ENCODE results near the gene ZIC4.

Gene ZIC4

DNA sequence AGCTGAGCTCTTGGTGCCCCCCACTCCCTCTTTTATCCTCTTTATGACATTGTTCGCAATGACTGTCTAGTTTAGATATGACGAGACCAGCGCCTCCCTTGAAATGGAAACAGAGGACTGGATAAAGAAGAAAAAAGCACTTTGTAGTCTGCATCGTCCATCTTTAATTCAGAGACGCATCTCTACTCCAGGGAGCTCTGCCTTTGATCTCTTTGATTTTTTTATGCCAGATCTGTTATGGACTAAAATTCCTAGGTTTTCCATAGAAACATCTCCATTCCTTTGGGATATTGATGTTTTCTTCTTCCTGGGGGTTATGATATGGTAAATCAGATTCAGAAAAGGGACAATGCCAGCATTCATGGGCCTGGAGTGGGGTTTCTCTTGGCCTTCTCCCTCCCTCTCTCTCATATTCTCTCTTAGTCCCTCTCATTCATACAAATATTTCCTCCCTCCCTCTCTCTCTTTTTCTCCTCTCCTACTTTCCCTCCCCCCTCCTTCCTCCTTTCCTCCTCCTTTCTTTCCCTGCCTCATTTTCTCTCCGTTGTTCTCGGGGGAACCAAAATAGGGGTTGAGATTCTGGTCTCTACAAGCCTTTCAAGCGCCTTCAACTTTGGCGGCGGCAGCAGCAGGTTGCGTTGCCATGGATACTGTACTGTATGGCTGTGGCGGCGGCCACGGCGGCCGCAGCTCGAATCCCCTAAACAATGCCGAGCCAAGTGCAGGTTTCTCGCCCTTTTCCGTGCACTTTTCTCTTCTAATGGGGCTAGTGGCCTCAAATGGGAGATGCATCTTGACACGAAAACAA, 45.5 kb downstream of the ZIC4 start:
- Histone ChIP-seq H3K9me3 (ENCODE audit: control insufficient read depth in 2 of 2, low read length in 2 of 2) (no peaks in the 10 kb centered on the region), H3K4me3 (ENCODE audit: low read length in 2 of 2) (no peak overlapping the region), H3K27me3 (ENCODE audit: control insufficient read depth in 2 of 2, insufficient read depth in 2 of 2, low read length in 2 of 2) (peaks cover 50 to 64% of the 10 kb centered on the region in 2 donors), H3K9ac (ENCODE audit: low read depth in 1 of 2, low read length in 2 of 2) (no peak overlapping the region), H3K4me1 (ENCODE audit: control insufficient read depth in 2 of 2, insufficient read depth in 2 of 2, low read length in 2 of 2) (no peaks in the 10 kb centered on the region), H3K36me3 (ENCODE audit: control insufficient read depth in 2 of 2, insufficient read depth in 2 of 2, low read length in 2 of 2) (no peaks in the 10 kb centered on the region), H3K27ac (ENCODE audit: low read depth in 2 of 2, low read length in 2 of 2) (no peak overlapping the region)

- H3K9ac ChIP-seq (ENCODE audit: low read depth in 1 of 2, low read length in 2 of 2): no peak overlapping the region
- H3K4me1 ChIP-seq (ENCODE audit: control insufficient read depth in 2 of 2, insufficient read depth in 2 of 2, low read length in 2 of 2): no peaks in the 10 kb centered on the region
- peaks cover 55 to 68% of the 10 kb centered on the region in 2 donors for H3K27me3 ChIP-seq (ENCODE audit: control insufficient read depth in 2 of 2, insufficient read depth in 2 of 2, low read length in 2 of 2)
- H3K36me3 ChIP-seq (ENCODE audit: control insufficient read depth in 2 of 2, insufficient read depth in 2 of 2, low read length in 2 of 2): no peaks in the 10 kb centered on the region
- H3K4me3 ChIP-seq (ENCODE audit: low read length in 2 of 2): no peak overlapping the region
- no peaks in the 10 kb centered on the region for H3K9me3 ChIP-seq (ENCODE audit: control insufficient read depth in 2 of 2, low read length in 2 of 2)
- no peak overlapping the region for H3K27ac ChIP-seq (ENCODE audit: low read depth in 2 of 2, low read length in 2 of 2)
Measured at GRCh38 chr3:147360051-147360439, 46.3 kb downstream of the ZIC4 start.

GRCh38 chr3:147359177-147360050, 46.9 kb downstream of the ZIC4 start:
- H3K4me3 ChIP-seq (ENCODE audit: low read length in 2 of 2): no peak overlapping the region
- H3K36me3 ChIP-seq (ENCODE audit: control insufficient read depth in 2 of 2, insufficient read depth in 2 of 2, low read length in 2 of 2): no peaks in the 10 kb centered on the region
- H3K27ac ChIP-seq (ENCODE audit: low read depth in 2 of 2, low read length in 2 of 2): no peak overlapping the region
- H3K27me3 ChIP-seq (ENCODE audit: control insufficient read depth in 2 of 2, insufficient read depth in 2 of 2, low read length in 2 of 2): peaks cover 60 to 69% of the 10 kb centered on the region in 2 donors
- no peaks in the 10 kb centered on the region for H3K4me1 ChIP-seq (ENCODE audit: control insufficient read depth in 2 of 2, insufficient read depth in 2 of 2, low read length in 2 of 2)
- H3K9me3 ChIP-seq (ENCODE audit: control insufficient read depth in 2 of 2, low read length in 2 of 2): no peaks in the 10 kb centered on the region
- H3K9ac ChIP-seq (ENCODE audit: low read depth in 1 of 2, low read length in 2 of 2): no peak overlapping the region

DNA sequence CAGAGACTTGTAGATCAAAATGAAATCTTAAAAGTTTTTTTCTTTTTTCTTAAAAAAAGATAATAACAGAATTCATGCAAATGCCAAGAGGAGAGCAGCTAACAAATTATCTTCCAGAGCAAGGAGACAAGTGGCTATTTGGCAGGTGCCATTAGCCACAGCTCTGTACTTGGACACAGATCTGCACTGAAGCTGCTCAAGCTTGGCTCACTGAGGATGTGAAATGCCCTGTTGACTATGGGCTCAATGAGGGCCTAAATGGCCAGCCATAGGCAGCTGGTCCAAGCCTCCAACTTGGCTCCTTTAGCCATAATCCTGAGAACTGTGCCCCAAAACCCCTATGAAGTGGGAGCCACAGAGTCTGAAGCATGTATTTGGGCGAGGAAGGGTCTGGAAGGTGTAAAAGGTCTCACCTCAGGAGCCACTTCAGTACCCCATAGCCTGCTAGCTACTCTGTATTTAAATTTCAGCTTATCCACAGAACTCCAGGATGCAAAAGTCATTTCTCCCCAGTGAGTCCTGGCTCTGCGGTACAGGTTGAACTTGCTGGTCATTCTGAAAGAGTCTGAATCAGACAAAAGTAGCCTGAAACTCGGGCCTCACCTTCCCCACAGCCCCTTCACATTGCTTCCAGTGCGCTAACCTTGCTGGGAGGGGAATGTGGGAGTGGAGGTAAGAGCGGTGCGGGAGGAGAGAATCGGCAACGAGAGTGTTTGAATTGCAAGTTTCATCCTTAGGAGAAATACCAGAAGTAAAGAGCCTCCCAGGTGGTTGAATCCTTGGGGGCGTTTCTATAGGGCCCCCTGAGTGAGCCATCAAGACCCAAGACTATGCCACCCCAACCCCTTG, 48.0 kb downstream of the ZIC4 start:
- no peaks in the 10 kb centered on the region for H3K36me3 ChIP-seq (ENCODE audit: control insufficient read depth in 2 of 2, insufficient read depth in 2 of 2, low read length in 2 of 2)
- peaks cover 64 to 69% of the 10 kb centered on the region in 2 donors for H3K27me3 ChIP-seq (ENCODE audit: control insufficient read depth in 2 of 2, insufficient read depth in 2 of 2, low read length in 2 of 2)
- no peak overlapping the region for H3K9ac ChIP-seq (ENCODE audit: low read depth in 1 of 2, low read length in 2 of 2)
- H3K9me3 ChIP-seq (ENCODE audit: control insufficient read depth in 2 of 2, low read length in 2 of 2): no peaks in the 10 kb centered on the region
- no peaks in the 10 kb centered on the region for H3K4me1 ChIP-seq (ENCODE audit: control insufficient read depth in 2 of 2, insufficient read depth in 2 of 2, low read length in 2 of 2)
- H3K27ac ChIP-seq (ENCODE audit: low read depth in 2 of 2, low read length in 2 of 2): no peak overlapping the region
- H3K4me3 ChIP-seq (ENCODE audit: low read length in 2 of 2): no peak overlapping the region

GRCh38 chr3:147356909-147357900, 49.1 kb downstream of the ZIC4 start:
- Histone ChIP-seq H3K4me1 (ENCODE audit: control insufficient read depth in 2 of 2, insufficient read depth in 2 of 2, low read length in 2 of 2) (no peaks in the 10 kb centered on the region), H3K9ac (ENCODE audit: low read depth in 1 of 2, low read length in 2 of 2) (no peak overlapping the region), H3K27me3 (ENCODE audit: control insufficient read depth in 2 of 2, insufficient read depth in 2 of 2, low read length in 2 of 2) (peaks cover 64 to 72% of the 10 kb centered on the region in 2 donors), H3K9me3 (ENCODE audit: control insufficient read depth in 2 of 2, low read length in 2 of 2) (no peaks in the 10 kb centered on the region), H3K4me3 (ENCODE audit: low read length in 2 of 2) (no peak overlapping the region), H3K27ac (ENCODE audit: low read depth in 2 of 2, low read length in 2 of 2) (no peak overlapping the region), H3K36me3 (ENCODE audit: control insufficient read depth in 2 of 2, insufficient read depth in 2 of 2, low read length in 2 of 2) (no peaks in the 10 kb centered on the region)

DNA sequence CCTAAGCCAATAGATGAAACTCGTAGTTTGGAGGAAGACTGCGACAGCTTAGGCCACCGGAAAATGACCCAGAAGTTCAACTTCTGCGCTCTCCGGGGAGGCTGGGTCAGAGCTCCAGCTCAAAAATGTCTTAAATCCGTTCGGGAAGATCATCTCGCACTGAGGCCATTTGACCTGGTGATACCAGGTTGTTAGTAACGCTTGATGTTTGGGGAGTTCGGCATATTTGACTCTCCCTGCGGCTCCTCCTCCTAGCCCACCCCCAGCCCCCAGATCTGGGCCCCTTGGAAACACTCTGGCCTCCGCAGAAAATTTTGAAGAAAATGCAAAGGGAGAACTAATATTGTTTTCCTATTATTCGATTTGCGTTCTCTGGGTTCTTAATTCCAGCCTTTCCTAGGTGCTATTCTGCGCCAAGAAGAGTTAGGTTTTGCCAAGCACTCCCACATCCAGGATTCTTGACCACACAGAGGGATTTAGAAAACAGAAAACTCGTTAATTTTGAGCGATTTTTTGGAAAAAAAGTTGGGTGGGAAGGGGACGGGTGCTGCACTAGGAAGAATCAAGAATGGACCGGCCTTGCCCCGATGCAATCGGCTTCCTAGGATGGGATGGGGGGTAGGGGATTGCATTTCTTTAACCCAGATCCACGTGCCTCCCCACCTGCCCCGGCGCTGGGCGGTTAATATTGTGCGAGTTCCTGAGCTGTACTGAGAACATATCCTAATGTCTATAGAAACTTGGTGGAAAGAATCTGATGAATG, 50.0 kb downstream of the ZIC4 start:
- Histone ChIP-seq H3K27me3 (ENCODE audit: control insufficient read depth in 2 of 2, insufficient read depth in 2 of 2, low read length in 2 of 2) (peaks cover 61 to 68% of the 10 kb centered on the region in 2 donors), H3K9me3 (ENCODE audit: control insufficient read depth in 2 of 2, low read length in 2 of 2) (no peaks in the 10 kb centered on the region), H3K36me3 (ENCODE audit: control insufficient read depth in 2 of 2, insufficient read depth in 2 of 2, low read length in 2 of 2) (no peaks in the 10 kb centered on the region), H3K4me1 (ENCODE audit: control insufficient read depth in 2 of 2, insufficient read depth in 2 of 2, low read length in 2 of 2) (no peaks in the 10 kb centered on the region), H3K9ac (ENCODE audit: low read depth in 1 of 2, low read length in 2 of 2) (no peak overlapping the region), H3K27ac (ENCODE audit: low read depth in 2 of 2, low read length in 2 of 2) (no peak overlapping the region), H3K4me3 (ENCODE audit: low read length in 2 of 2) (no peak overlapping the region)

DNA sequence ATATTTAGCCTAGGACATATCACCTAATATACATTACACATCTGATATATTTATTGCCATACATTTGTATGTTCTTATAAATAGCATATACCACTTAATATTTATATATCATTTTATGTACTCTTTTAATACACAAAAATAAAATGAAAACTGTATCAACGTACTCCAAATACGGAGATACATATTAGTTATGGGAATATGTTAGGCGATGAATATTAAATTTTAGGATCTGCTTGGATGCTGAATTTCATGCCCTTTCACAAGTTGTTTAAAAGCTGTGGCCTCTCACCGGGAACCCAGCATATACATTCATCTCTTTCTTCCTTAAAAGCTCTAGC, 50.6 kb downstream of the ZIC4 start:
- no peak overlapping the region for H3K9ac ChIP-seq (ENCODE audit: low read depth in 1 of 2, low read length in 2 of 2)
- H3K27ac ChIP-seq (ENCODE audit: low read depth in 2 of 2, low read length in 2 of 2): no peak overlapping the region
- H3K27me3 ChIP-seq (ENCODE audit: control insufficient read depth in 2 of 2, insufficient read depth in 2 of 2, low read length in 2 of 2): peaks cover 55 to 62% of the 10 kb centered on the region in 2 donors
- no peaks in the 10 kb centered on the region for H3K36me3 ChIP-seq (ENCODE audit: control insufficient read depth in 2 of 2, insufficient read depth in 2 of 2, low read length in 2 of 2)
- H3K4me3 ChIP-seq (ENCODE audit: low read length in 2 of 2): no peak overlapping the region
- H3K4me1 ChIP-seq (ENCODE audit: control insufficient read depth in 2 of 2, insufficient read depth in 2 of 2, low read length in 2 of 2): no peaks in the 10 kb centered on the region
- H3K9me3 ChIP-seq (ENCODE audit: control insufficient read depth in 2 of 2, low read length in 2 of 2): no peaks in the 10 kb centered on the region

DNA sequence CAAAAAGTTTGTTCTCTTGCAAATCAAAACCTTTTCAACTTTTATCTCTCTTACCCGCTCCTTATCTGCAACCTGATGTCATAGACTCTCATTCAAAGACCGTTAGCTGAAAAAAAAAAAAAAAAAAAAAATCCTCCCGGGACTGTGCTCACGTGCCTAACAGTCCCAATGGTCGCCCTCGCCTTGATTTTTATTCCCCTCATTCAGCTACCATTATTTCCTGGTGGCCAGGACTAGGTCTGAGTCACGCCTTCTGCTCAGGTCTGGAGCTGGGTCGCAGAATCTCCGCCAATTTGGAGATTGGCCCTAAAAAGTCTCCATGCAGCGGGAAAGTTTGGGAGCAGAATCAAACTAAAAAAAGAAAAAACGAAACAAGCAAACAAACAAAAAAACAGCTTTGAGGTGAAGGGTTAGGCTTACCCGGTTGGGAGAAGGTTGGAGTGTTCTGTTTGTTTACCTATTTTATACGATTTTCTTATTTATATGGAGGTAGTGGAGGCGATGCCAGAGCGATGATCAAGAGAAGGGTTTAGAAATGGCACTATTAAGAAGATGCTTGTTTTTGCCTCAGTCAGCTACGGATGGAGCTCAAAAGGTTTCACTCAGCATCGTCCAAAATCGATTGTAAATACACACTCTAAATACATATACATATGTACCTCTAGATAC, 51.1 kb downstream of the ZIC4 start:
- Histone ChIP-seq H3K36me3 (ENCODE audit: control insufficient read depth in 2 of 2, insufficient read depth in 2 of 2, low read length in 2 of 2) (no peaks in the 10 kb centered on the region), H3K27ac (ENCODE audit: low read depth in 2 of 2, low read length in 2 of 2) (no peak overlapping the region), H3K9me3 (ENCODE audit: control insufficient read depth in 2 of 2, low read length in 2 of 2) (no peaks in the 10 kb centered on the region), H3K27me3 (ENCODE audit: control insufficient read depth in 2 of 2, insufficient read depth in 2 of 2, low read length in 2 of 2) (peaks cover 50 to 57% of the 10 kb centered on the region in 2 donors), H3K4me1 (ENCODE audit: control insufficient read depth in 2 of 2, insufficient read depth in 2 of 2, low read length in 2 of 2) (no peaks in the 10 kb centered on the region), H3K9ac (ENCODE audit: low read depth in 1 of 2, low read length in 2 of 2) (no peak overlapping the region), H3K4me3 (ENCODE audit: low read length in 2 of 2) (no peak overlapping the region)
